DOHH2 (cell line): ENCODE results near the gene SMPD1.
A peak's percentile ranks its signal among the peaks of the same experiment; 100 is the strongest.

Experiments
- H3F3A ChIP-seq: fragments of 200-600 bp; sonication (generic), shearing (Covaris generic); 2 replicates; pipeline ENCODE4 v1.6.0; 2016; ENCODE audit warnings: antibody characterized with exemption, mild to moderate bottlenecking; ENCODE audit not compliant: control insufficient read depth, insufficient read depth
- H3K27ac ChIP-seq: fragments of 200-600 bp; sonication (generic); 2 replicates; pipeline ENCODE4 v1.5.1; 2014; ENCODE audit warnings: low read depth, mild to moderate bottlenecking, low read length, moderate library complexity
- H3K27me3 ChIP-seq: fragments of 200-600 bp; sonication (generic); 2 replicates; pipeline ENCODE4 v1.6.1; 2014; ENCODE audit warnings: mild to moderate bottlenecking, low read length, mixed read lengths; ENCODE audit not compliant: control insufficient read depth
- H3K36me3 ChIP-seq: fragments of 200-600 bp; sonication (generic); 2 replicates; pipeline ENCODE4 v1.6.1; 2014; ENCODE audit warnings: mild to moderate bottlenecking, low read length, moderate library complexity, mixed read lengths; ENCODE audit not compliant: control insufficient read depth
- H3K4me1 ChIP-seq: fragments of 200-600 bp; sonication (generic); 2 replicates; pipeline ENCODE4 v1.6.1; 2014; ENCODE audit warnings: mild to moderate bottlenecking, low read length, mixed read lengths; ENCODE audit not compliant: control insufficient read depth
- H3K4me2 ChIP-seq: fragments of 200-600 bp; sonication (generic); 2 replicates; pipeline ENCODE4 v1.6.0; 2014; ENCODE audit warnings: mild to moderate bottlenecking, low read length, moderate library complexity
- H3K4me3 ChIP-seq: fragments of 200-600 bp; sonication (generic); 2 replicates; pipeline ENCODE4 v1.5.1; 2014; ENCODE audit warnings: mild to moderate bottlenecking, low read length, mixed read lengths
- H3K79me2 ChIP-seq: fragments of 200-600 bp; sonication (generic); 2 replicates; pipeline ENCODE4 v1.6.1; 2014; ENCODE audit warnings: mild to moderate bottlenecking, low read length, mixed read lengths; ENCODE audit not compliant: control insufficient read depth
- H3K9me2 ChIP-seq: fragments of 200-600 bp; sonication (generic); replicated peaks from 2 replicates; pipeline ENCODE4 v1.6.1; 2014; ENCODE audit warnings: mild to moderate bottlenecking, low read length, mixed read lengths; ENCODE audit not compliant: control insufficient read depth
- H3K9me3 ChIP-seq: fragments of 200-600 bp; sonication (generic); 2 replicates; pipeline ENCODE4 v1.6.1; 2014; ENCODE audit warnings: antibody characterized with exemption, low read length, mixed read lengths; ENCODE audit not compliant: control insufficient read depth, insufficient read depth
- H4K20me1 ChIP-seq: fragments of 200-600 bp; sonication (generic); 2 replicates; pipeline ENCODE4 v1.6.0; 2014; ENCODE audit warnings: low read depth, mild to moderate bottlenecking, antibody characterized with exemption, low read length, moderate library complexity; ENCODE audit not compliant: control insufficient read depth, insufficient read depth
- EZH2phosphoT487 ChIP-seq: fragments of 200-600 bp; sonication (generic); IDR thresholded peaks from 2 replicates; pipeline ENCODE4 v1.6.1; 2017; ENCODE audit warnings: borderline replicate concordance, mild to moderate bottlenecking, antibody characterized with exemption, low read length, moderate library complexity, mixed read lengths
- TF ChIP-seq, protein P1 (sequence below): fragments of 200-600 bp; sonication (generic); IDR thresholded peaks from one replicate; pipeline ENCODE4 v1.5.1; 2014; ENCODE audit warnings: antibody characterized with exemption, mild to moderate bottlenecking, low read depth, low read length; ENCODE audit not compliant: poor library complexity, severe bottlenecking

The SMPD1 gene

DNA sequence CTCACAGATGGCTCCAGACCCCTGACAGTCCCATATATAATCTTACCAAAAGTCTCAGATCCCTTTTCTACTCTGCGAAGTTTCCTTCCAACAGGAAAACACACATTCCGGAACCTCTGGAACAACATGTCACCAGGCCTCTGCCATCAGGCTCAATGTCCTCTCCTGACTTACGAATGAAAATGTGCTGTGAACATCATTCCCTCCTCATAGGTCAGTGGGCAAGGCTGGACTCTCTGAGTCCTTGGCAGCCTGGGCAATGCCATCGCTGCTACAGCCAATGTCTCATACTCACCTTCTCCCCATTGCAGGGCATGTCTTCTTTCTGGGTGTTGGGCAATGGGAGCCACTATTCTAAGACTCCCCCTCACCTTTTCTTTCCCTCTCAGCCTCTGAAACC, 52.2 kb downstream of the SMPD1 start:
- H3K4me3 ChIP-seq = no peak overlapping the region
- H3K36me3 ChIP-seq = no peaks in the 10 kb centered on the region
- no peaks in the 10 kb centered on the region for H3K9me2 ChIP-seq
- H3F3A ChIP-seq = no peaks in the 10 kb centered on the region
- no peaks in the 10 kb centered on the region for H3K9me3 ChIP-seq
- H3K4me2 ChIP-seq = no peak overlapping the region
- no peak overlapping the region for H3K27ac ChIP-seq
- H3K27me3 ChIP-seq = no peaks in the 10 kb centered on the region
- TF ChIP-seq, protein P1, sequence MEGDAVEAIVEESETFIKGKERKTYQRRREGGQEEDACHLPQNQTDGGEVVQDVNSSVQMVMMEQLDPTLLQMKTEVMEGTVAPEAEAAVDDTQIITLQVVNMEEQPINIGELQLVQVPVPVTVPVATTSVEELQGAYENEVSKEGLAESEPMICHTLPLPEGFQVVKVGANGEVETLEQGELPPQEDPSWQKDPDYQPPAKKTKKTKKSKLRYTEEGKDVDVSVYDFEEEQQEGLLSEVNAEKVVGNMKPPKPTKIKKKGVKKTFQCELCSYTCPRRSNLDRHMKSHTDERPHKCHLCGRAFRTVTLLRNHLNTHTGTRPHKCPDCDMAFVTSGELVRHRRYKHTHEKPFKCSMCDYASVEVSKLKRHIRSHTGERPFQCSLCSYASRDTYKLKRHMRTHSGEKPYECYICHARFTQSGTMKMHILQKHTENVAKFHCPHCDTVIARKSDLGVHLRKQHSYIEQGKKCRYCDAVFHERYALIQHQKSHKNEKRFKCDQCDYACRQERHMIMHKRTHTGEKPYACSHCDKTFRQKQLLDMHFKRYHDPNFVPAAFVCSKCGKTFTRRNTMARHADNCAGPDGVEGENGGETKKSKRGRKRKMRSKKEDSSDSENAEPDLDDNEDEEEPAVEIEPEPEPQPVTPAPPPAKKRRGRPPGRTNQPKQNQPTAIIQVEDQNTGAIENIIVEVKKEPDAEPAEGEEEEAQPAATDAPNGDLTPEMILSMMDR = no peak
- no peaks in the 10 kb centered on the region for H4K20me1 ChIP-seq
- no peaks in the 10 kb centered on the region for H3K79me2 ChIP-seq
- peaks cover 15% of the 10 kb centered on the region for H3K4me1 ChIP-seq

DNA sequence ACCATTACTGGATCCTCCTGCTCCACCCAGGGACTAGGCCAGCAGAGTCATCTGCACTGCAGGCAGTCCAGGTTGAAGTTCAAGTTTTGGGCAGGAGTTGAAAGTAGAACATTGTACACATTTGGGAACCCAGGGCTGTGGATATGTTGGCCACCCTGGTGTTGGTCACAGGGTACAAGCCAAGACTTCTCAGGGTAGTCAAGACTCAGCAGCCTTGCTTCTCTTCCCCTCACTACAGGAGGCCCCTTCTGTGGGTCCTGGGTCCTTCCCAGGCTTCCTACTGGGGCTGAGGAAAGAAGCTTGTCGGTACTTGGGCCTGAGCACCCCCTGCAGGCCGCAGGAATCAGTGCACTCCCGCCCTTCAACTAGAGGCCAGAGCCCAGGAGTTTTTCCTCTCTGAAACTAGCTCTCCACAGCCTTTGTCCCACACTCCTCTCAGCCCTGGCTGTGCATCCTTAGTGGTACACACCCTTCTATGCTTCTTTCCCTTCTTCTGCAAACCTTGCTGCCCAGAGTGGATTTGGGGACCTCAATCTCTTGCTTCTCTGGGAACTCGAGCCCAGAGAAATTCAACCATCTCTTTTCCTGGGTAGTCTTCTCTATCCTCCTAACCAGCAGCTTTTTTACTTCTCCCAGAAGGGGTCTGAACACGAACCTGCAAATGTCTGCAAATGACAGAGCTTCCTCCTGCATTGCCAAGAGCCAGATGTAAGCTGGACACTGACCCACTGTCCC, 53.2 kb downstream of the SMPD1 start:
- no peaks in the 10 kb centered on the region for H3K27me3 ChIP-seq
- no peaks in the 10 kb centered on the region for H3K9me2 ChIP-seq
- H3K36me3 ChIP-seq = no peaks in the 10 kb centered on the region
- H3K79me2 ChIP-seq = no peaks in the 10 kb centered on the region
- no peak overlapping the region for H3K4me2 ChIP-seq
- H3K4me3 ChIP-seq = no peak overlapping the region
- H3K4me1 ChIP-seq = peaks cover 6% of the 10 kb centered on the region
- no peaks in the 10 kb centered on the region for H4K20me1 ChIP-seq
- H3F3A ChIP-seq = no peaks in the 10 kb centered on the region
- TF ChIP-seq, protein P1 = peak; percentile 94
- no peak for TF ChIP-seq EZH2phosphoT487
- no peak overlapping the region for H3K27ac ChIP-seq
- no peaks in the 10 kb centered on the region for H3K9me3 ChIP-seq
